K562 (cell line): ENCODE results near the gene ADAMTSL3. TPM values are rescaled to one million over a fixed set of nuclear protein-coding genes. Genes with fewer than 3 reads are reported as not detected.

ENCODE experiments used
- ATAC-seq: fragments of 200-7000 bp; cut with Tn5 transposase; 3 replicates; pipeline ENCODE4 v1.9.1; 2020; ENCODE audit warnings: moderate library complexity
- BruUV-seq: library from RNA; stranded (reverse); fragments of 400-500 nt; replicated peaks from 2 replicates; lab custom pipeline; 2021; lab: Mats Ljungman, UMichigan
- CTCF ChIA-PET: fragments of 300-600 bp; formaldehyde crosslinking; extraction: SDS; loops from one replicate; lab custom pipeline; 2021; ENCODE audit warnings: low intra/inter-chr PET ratio; lab: Yijun Ruan, JAX
- POLR2A ChIA-PET: fragments of 300-600, 350-650 bp; sonication (Branson Sonifier 250); formaldehyde crosslinking; extraction: SDS; loops from one replicate; lab custom pipeline; 2021; ENCODE audit warnings: antibody characterized with exemption, inconsistent platforms; lab: Yijun Ruan, JAX
- DNase-seq, 4 experiments: peaks; one replicate each; pipeline versions ENCODE4 v3.0.0 to v3.0.0-alpha.2; 2011 to 2018; ENCODE audit warnings: low spot score in 3 of 4, mixed read lengths in 3 of 4; ENCODE audit errors: extremely low read depth in 1 of 4
- FAIRE-seq: peaks from 2 replicates; lab custom pipeline; 2011; peaks lifted over from hg19 to GRCh38; lab: Jason Lieb, UNC
- H2AFZ ChIP-seq: 2 replicates; pipeline ENCODE4 v1.6.0; 2011; ENCODE audit warnings: low read depth, low read length, control low read depth, inconsistent platforms
- H3K27ac ChIP-seq: fragments of 200-600 bp; 3 replicates; pipeline ENCODE4 v1.8.0; 2011; ENCODE audit warnings: low read depth, mild to moderate bottlenecking, control low read depth, inconsistent platforms, low read length, moderate library complexity, mixed read lengths; ENCODE audit errors: extremely low read depth
- H3K27me3 ChIP-seq, 2 experiments: fragments of 300-600 bp in 1 of 2; 2 replicates in 1 of 2; 3 replicates in 1 of 2; pipeline versions ENCODE4 v1.6.0 to v1.8.0; 2011; ENCODE audit warnings: inconsistent platforms in 2 of 2, low read length in 2 of 2, mild to moderate bottlenecking in 1 of 2, mixed read lengths in 1 of 2, moderate library complexity in 1 of 2; ENCODE audit not compliant: control insufficient read depth in 2 of 2, insufficient read depth in 2 of 2
- H3K36me3 ChIP-seq: fragments of 300-600 bp; 3 replicates; pipeline ENCODE4 v1.8.0; 2011; ENCODE audit warnings: mild to moderate bottlenecking, low read length, inconsistent platforms; ENCODE audit not compliant: control insufficient read depth, insufficient read depth
- H3K4me1 ChIP-seq, 2 experiments: fragments of 200-600 bp in 1 of 2; replicated peaks in 1 of 2; 2 replicates in 1 of 2; 3 replicates in 1 of 2; pipeline versions ENCODE4 v1.5.1 to v1.8.0; 2011; ENCODE audit warnings: inconsistent platforms in 2 of 2, low read length in 2 of 2, mild to moderate bottlenecking in 1 of 2, mixed read lengths in 1 of 2, moderate library complexity in 1 of 2; ENCODE audit not compliant: control insufficient read depth in 2 of 2, insufficient read depth in 2 of 2
- H3K4me2 ChIP-seq: 2 replicates; pipeline ENCODE4 v1.6.1; 2011; ENCODE audit warnings: low read length, control low read depth, inconsistent platforms, mixed read lengths; ENCODE audit not compliant: insufficient read depth
- H3K4me3 ChIP-seq: fragments of 200-600 bp; sonication (generic), shearing (Covaris generic); 2 replicates; pipeline ENCODE4 v1.5.1; 2016; ENCODE audit warnings: control low read depth, inconsistent platforms
- H3K79me2 ChIP-seq: fragments of 200-600 bp; 3 replicates; pipeline ENCODE4 v1.8.0; 2011; ENCODE audit warnings: low read length, inconsistent platforms; ENCODE audit not compliant: control insufficient read depth, insufficient read depth
- H3K9ac ChIP-seq, 2 experiments: 2 replicates each; pipeline versions ENCODE4 v1.6.0 to v1.6.1; 2011; ENCODE audit warnings: low read depth in 2 of 2, low read length in 2 of 2, control low read depth in 1 of 2, inconsistent platforms in 1 of 2, mild to moderate bottlenecking in 1 of 2, mixed read lengths in 1 of 2; ENCODE audit not compliant: insufficient read depth in 1 of 2
- H3K9me1 ChIP-seq: one replicate; pipeline ENCODE4 v1.6.0; 2011; ENCODE audit warnings: inconsistent platforms, mild to moderate bottlenecking, low read length, moderate library complexity; ENCODE audit not compliant: control insufficient read depth, insufficient read depth
- H3K9me3 ChIP-seq: replicated peaks from 2 replicates; pipeline ENCODE4 v1.5.1; 2011; ENCODE audit warnings: low read depth, low read length, inconsistent platforms; ENCODE audit not compliant: control insufficient read depth, insufficient read depth
- H4K20me1 ChIP-seq: replicated peaks from 2 replicates; pipeline ENCODE4 v1.6.1; 2011; ENCODE audit warnings: low read length, inconsistent platforms, mixed read lengths; ENCODE audit not compliant: control insufficient read depth, insufficient read depth
- CSDE1 ChIP-seq, 2 experiments: fragments of 450-650 bp; IDR thresholded peaks; 2 replicates each; pipeline ENCODE4 v1.6.1; 2016; ENCODE audit warnings: mild to moderate bottlenecking in 1 of 2
- IFI16 ChIP-seq: fragments of 250-450 bp; sonication (Bioruptor Pico); IDR thresholded peaks from 2 replicates; pipeline ENCODE4 v2.1.2; 2022; ENCODE audit warnings: mild to moderate bottlenecking, inconsistent platforms
- KAT8 ChIP-seq: fragments of 450-650 bp; IDR thresholded peaks from 2 replicates; pipeline ENCODE4 v1.6.1; 2016; ENCODE audit warnings: low read depth, mild to moderate bottlenecking
- MECOM ChIP-seq: fragments of 250-450 bp; sonication (Bioruptor Pico); IDR thresholded peaks from 2 replicates; pipeline ENCODE4 v1.8.0; 2022; ENCODE audit warnings: inconsistent platforms
- RB1 ChIP-seq: fragments of 450-650 bp; IDR thresholded peaks from 2 replicates; pipeline ENCODE4 v1.6.1; 2017; ENCODE audit warnings: low read depth, mild to moderate bottlenecking
- SMC3 ChIP-seq: conservative IDR thresholded peaks from 2 replicates; pipeline ENCODE4 v1.6.1; 2011; ENCODE audit warnings: low read depth, low read length, improper control_type of control experiment; ENCODE audit not compliant: insufficient read depth
- ZNF668 ChIP-seq: fragments of 250-450 bp; sonication (Bioruptor Pico); IDR thresholded peaks from 2 replicates; pipeline ENCODE4 v1.8.0; 2022; ENCODE audit warnings: mild to moderate bottlenecking, inconsistent platforms
- WGBS: fragments of 100-300 bp; shearing (Covaris generic); methylation state at CpG from one replicate; pipeline ENCODE4 v1.1.6; 2016; ENCODE audit warnings: low coverage, mixed read lengths; ENCODE audit not compliant: insufficient coverage; ENCODE audit errors: missing lambda C conversion rate; 5-methylcytosine and 5-hydroxymethylcytosine counted together
- in situ Hi-C: fragments of 300-500 bp; cut with MboI; formaldehyde crosslinking; loops from 4 replicates; pipeline ENCODE4 v1.15.0; 2018; ENCODE audit warnings: inconsistent platforms, mixed read lengths
- intact Hi-C: fragments of 100-400 bp; cut with micrococcal nuclease; formaldehyde crosslinking; loops from 2 replicates; pipeline ENCODE4 v1.14.2; 2022
- polyA plus RNA-seq, 8 experiments: library from polyadenylated mRNA; depleted of rRNA in 4 of 8; stranded (reverse) in 5 of 8; unstranded in 3 of 8; fragments of >200 nt; fragmentation: Nextera tagmentation in 2 of 8; fragmentation: Illumina TruSeq in 1 of 8; extraction: Ambion mirVana in 2 of 8; extraction: Trizol in 1 of 8; gene quantifications; 2 replicates each; pipeline versions ENCODE4 v1.2.1 to v1.2.3, GENCODE V29; 2011 to 2014; ENCODE audit warnings: inconsistent platforms in 1 of 8, missing spikeins in 1 of 8
- total RNA-seq, 7 experiments: library from RNA; depleted of rRNA in 6 of 7; stranded (reverse); fragments of >200 nt in 6 of 7; fragmentation: Illumina TruSeq in 2 of 7; extraction: Trizol in 2 of 7; gene quantifications; 2 replicates each; pipeline versions ENCODE4 v1.2.1 to v1.2.3, GENCODE V29; 2011 to 2021; ENCODE audit warnings: low replicate concordance in 1 of 7
- TF ChIP-seq, protein P1 (sequence below): sonication (generic); formaldehyde crosslinking; IDR thresholded peaks from 2 replicates; pipeline ENCODE4 v1.9.0; 2022; ENCODE audit warnings: mild to moderate bottlenecking, missing genetic modification reagents
- TF ChIP-seq, protein P2 (sequence below): sonication (generic); formaldehyde crosslinking; IDR thresholded peaks from 2 replicates; pipeline ENCODE4 v1.4.0; 2020; ENCODE audit warnings: mild to moderate bottlenecking, missing genetic modification reagents
- TF ChIP-seq, protein P3 (sequence below): fragments of 450-650 bp; formaldehyde crosslinking; conservative IDR thresholded peaks from 2 replicates; pipeline ENCODE4 v1.4.0; 2022; ENCODE audit warnings: mild to moderate bottlenecking, missing genetic modification characterization
- TF ChIP-seq, protein P4 (sequence below): IDR thresholded peaks from 2 replicates; pipeline ENCODE4 v1.6.1; 2011; ENCODE audit warnings: borderline replicate concordance, low read depth, mild to moderate bottlenecking, moderate library complexity, low read length; ENCODE audit not compliant: insufficient read depth, poor library complexity, severe bottlenecking
- TF ChIP-seq, protein P5 (sequence below), 3 experiments: IDR thresholded peaks in 2 of 3; conservative IDR thresholded peaks in 1 of 3; 2 replicates each; pipeline ENCODE4 v1.5.1; 2011 to 2012; ENCODE audit warnings: low read length in 3 of 3, mild to moderate bottlenecking in 3 of 3, control low read depth in 2 of 3, improper control_type of control experiment in 1 of 3, inconsistent platforms in 1 of 3, low read depth in 1 of 3, mixed read lengths in 1 of 3, moderate library complexity in 1 of 3; ENCODE audit not compliant: insufficient read depth in 2 of 3

The ADAMTSL3 gene
- total and polyA plus RNA-seq, 9 of the 15 experiments (the other 6 are each of a cell fraction or from before 2014, with no cell fraction given): 0.01 to 0.18 (median 0.07) TPM; not detected in 3

DNA sequence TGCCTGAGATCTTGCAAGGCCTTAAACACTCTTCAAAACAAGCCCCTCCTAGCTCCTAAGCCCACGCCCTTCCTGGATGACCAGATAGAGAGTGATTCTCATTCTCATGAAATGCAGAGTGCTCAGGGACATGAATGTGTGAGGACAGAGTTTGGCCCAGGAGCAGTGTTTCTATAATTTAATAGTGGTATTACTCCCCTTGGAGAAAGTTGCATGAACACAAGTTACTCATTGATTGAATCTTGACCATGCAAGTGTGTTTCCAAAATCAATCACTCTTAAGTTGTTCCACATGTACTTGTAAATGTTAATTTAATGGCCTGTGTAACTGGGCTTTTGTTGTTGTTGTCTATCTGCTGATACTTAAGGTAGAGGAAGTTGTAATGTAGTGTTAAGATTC, 181.6 kb downstream of the ADAMTSL3 start (continued):
- TF ChIP-seq, protein P1, sequence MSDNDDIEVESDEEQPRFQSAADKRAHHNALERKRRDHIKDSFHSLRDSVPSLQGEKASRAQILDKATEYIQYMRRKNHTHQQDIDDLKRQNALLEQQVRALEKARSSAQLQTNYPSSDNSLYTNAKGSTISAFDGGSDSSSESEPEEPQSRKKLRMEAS: no peak
- TF ChIP-seq, protein P2, sequence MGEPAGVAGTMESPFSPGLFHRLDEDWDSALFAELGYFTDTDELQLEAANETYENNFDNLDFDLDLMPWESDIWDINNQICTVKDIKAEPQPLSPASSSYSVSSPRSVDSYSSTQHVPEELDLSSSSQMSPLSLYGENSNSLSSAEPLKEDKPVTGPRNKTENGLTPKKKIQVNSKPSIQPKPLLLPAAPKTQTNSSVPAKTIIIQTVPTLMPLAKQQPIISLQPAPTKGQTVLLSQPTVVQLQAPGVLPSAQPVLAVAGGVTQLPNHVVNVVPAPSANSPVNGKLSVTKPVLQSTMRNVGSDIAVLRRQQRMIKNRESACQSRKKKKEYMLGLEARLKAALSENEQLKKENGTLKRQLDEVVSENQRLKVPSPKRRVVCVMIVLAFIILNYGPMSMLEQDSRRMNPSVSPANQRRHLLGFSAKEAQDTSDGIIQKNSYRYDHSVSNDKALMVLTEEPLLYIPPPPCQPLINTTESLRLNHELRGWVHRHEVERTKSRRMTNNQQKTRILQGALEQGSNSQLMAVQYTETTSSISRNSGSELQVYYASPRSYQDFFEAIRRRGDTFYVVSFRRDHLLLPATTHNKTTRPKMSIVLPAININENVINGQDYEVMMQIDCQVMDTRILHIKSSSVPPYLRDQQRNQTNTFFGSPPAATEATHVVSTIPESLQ (CRISPR knock-in tag): no peak
- no peak for TF ChIP-seq KAT8
- TF ChIP-seq, all 486 proteins: peak for 0

DNA sequence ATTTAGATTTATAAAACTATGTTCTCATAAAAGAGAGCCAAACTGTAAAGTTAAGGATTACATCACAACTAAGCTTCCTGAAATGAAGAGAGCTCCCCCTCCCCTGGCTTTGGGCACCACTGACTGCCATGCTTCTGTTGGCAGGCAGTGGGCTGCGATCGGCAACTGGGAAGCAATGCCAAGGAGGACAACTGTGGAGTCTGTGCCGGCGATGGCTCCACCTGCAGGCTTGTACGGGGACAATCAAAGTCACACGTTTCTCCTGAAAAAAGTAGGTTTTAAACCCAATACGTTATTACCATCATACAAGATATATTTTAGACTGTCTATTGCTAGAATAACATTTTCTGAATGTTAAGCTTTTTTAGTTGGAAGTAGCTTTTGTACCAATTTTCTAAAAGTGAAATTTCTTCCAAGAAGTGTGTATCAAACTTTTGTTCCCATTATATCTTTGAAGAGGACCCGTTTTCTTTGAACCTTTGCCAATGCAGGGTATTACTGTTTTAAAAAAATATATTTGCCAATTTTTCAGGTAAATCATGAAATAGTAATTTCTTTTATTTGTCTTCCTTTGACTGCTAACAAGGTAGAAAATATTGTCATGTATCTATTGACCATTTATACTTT, 184.1 kb downstream of the ADAMTSL3 start:
- in situ Hi-C loops (no loop called here), intact Hi-C loops (no loop called here)
- no peak overlapping the region for H2AFZ ChIP-seq
- H3K4me2 ChIP-seq: no peak overlapping the region
- H3K36me3 ChIP-seq: no peaks in the 10 kb centered on the region
- no peaks in the 10 kb centered on the region for H3K79me2 ChIP-seq
- no peaks in the 10 kb centered on the region for H3K9me3 ChIP-seq
- peak; percentile 67; the same call in 2 of the 3 replicates for ATAC-seq
- H3K9ac ChIP-seq: no peak overlapping the region
- H3K27me3 ChIP-seq: no peaks in the 10 kb centered on the region; a peak in 1 of 5 replicates
- no peak overlapping the region for H3K4me3 ChIP-seq
- H3K4me1 ChIP-seq: no peaks in the 10 kb centered on the region
- 2% methylated on average over 8 of the region's 8 CpGs for WGBS
- CTCF ChIA-PET: no interaction called here
- peak in 3 of 4 experiments; percentile 10 to 22 (median 15) for DNase-seq
- BruUV-seq: no TSS peak
- FAIRE-seq: peak; percentile 62
- H3K9me1 ChIP-seq: no peaks in the 10 kb centered on the region
- no peaks in the 10 kb centered on the region for H4K20me1 ChIP-seq
- POLR2A ChIA-PET: no interaction called here
- H3K27ac ChIP-seq: no peak overlapping the region
- TF ChIP-seq SMC3 (peak; percentile 34; the same call in 1 of the 2 replicates), RB1 (no peak), MECOM (CRISPR knock-in tag) (no peak), ZNF668 (CRISPR knock-in tag) (no peak), IFI16 (no peak), CSDE1 (IDR thresholded peaks at IDR 0.05) (no peak)
- TF ChIP-seq, protein P3, sequence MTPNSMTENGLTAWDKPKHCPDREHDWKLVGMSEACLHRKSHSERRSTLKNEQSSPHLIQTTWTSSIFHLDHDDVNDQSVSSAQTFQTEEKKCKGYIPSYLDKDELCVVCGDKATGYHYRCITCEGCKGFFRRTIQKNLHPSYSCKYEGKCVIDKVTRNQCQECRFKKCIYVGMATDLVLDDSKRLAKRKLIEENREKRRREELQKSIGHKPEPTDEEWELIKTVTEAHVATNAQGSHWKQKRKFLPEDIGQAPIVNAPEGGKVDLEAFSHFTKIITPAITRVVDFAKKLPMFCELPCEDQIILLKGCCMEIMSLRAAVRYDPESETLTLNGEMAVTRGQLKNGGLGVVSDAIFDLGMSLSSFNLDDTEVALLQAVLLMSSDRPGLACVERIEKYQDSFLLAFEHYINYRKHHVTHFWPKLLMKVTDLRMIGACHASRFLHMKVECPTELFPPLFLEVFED (CRISPR knock-in tag): no peak
- TF ChIP-seq, protein P4, sequence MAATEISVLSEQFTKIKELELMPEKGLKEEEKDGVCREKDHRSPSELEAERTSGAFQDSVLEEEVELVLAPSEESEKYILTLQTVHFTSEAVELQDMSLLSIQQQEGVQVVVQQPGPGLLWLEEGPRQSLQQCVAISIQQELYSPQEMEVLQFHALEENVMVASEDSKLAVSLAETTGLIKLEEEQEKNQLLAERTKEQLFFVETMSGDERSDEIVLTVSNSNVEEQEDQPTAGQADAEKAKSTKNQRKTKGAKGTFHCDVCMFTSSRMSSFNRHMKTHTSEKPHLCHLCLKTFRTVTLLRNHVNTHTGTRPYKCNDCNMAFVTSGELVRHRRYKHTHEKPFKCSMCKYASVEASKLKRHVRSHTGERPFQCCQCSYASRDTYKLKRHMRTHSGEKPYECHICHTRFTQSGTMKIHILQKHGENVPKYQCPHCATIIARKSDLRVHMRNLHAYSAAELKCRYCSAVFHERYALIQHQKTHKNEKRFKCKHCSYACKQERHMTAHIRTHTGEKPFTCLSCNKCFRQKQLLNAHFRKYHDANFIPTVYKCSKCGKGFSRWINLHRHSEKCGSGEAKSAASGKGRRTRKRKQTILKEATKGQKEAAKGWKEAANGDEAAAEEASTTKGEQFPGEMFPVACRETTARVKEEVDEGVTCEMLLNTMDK: peak; percentile 32
- TF ChIP-seq, protein P5, sequence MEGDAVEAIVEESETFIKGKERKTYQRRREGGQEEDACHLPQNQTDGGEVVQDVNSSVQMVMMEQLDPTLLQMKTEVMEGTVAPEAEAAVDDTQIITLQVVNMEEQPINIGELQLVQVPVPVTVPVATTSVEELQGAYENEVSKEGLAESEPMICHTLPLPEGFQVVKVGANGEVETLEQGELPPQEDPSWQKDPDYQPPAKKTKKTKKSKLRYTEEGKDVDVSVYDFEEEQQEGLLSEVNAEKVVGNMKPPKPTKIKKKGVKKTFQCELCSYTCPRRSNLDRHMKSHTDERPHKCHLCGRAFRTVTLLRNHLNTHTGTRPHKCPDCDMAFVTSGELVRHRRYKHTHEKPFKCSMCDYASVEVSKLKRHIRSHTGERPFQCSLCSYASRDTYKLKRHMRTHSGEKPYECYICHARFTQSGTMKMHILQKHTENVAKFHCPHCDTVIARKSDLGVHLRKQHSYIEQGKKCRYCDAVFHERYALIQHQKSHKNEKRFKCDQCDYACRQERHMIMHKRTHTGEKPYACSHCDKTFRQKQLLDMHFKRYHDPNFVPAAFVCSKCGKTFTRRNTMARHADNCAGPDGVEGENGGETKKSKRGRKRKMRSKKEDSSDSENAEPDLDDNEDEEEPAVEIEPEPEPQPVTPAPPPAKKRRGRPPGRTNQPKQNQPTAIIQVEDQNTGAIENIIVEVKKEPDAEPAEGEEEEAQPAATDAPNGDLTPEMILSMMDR (IDR thresholded peaks at IDR 0.05 in 2 of 3, conservative IDR thresholded peaks at IDR 0.05 in 1 of 3; ENCODE audit: insufficient read depth in 2 of 3, low read depth in 1 of 3, low read length in 3 of 3): peak; percentile 47 to 56 (median 48); a peak in 5 of 6 replicates
